ENCODE measurements around the gene SPATS2L.

The SPATS2L gene

GRCh38 chr2:200288670-200289429, 17.6 kb upstream of the SPATS2L start:
- no peak for TF ChIP-seq CTCF (IDR thresholded peaks at IDR 0.05; ENCODE audit: insufficient read depth, low read depth, low read length, missing control alignments)
- peak; percentile 65 for DNase-seq (ENCODE audit: low read depth)
- H3K4me3 ChIP-seq (ENCODE audit: low read length): no peak overlapping the region

- no peak overlapping the region for H3K4me3 ChIP-seq (ENCODE audit: low read length)
- no peak for TF ChIP-seq CTCF (IDR thresholded peaks at IDR 0.05; ENCODE audit: insufficient read depth, low read depth, low read length, missing control alignments)
- DNase-seq (ENCODE audit: low read depth): no peak
These were observed 10.4 kb upstream of the SPATS2L start for GRCh38 chr2:200296118-200296517.

- no peak for TF ChIP-seq CTCF (IDR thresholded peaks at IDR 0.05; ENCODE audit: insufficient read depth, low read depth, low read length, missing control alignments)
- no peak for DNase-seq (ENCODE audit: low read depth)
- no peak overlapping the region for H3K4me3 ChIP-seq (ENCODE audit: low read length)
These were observed 9.4 kb upstream of the SPATS2L start for GRCh38 chr2:200297100-200297499.

- no peak for DNase-seq (ENCODE audit: low read depth)
- no peak for TF ChIP-seq CTCF (IDR thresholded peaks at IDR 0.05; ENCODE audit: insufficient read depth, low read depth, low read length, missing control alignments)
- H3K4me3 ChIP-seq (ENCODE audit: low read length): no peak overlapping the region
These were observed 8.5 kb upstream of the SPATS2L start for GRCh38 chr2:200297989-200298388.

- TF ChIP-seq CTCF (IDR thresholded peaks at IDR 0.05; ENCODE audit: insufficient read depth, low read depth, low read length, missing control alignments): no peak
- DNase-seq (ENCODE audit: low read depth): no peak
- no peak overlapping the region for H3K4me3 ChIP-seq (ENCODE audit: low read length)
These were observed 7.7 kb upstream of the SPATS2L start for GRCh38 chr2:200298816-200299215.

- DNase-seq (ENCODE audit: low read depth): no peak
- TF ChIP-seq CTCF (IDR thresholded peaks at IDR 0.05; ENCODE audit: insufficient read depth, low read depth, low read length, missing control alignments): no peak
- no peak overlapping the region for H3K4me3 ChIP-seq (ENCODE audit: low read length)
These were observed 6.4 kb upstream of the SPATS2L start for GRCh38 chr2:200300065-200300464.
